Endothelial cell of umbilical vein (primary cell): ENCODE results near the gene RANBP17. TPM values are rescaled to one million over a fixed set of nuclear protein-coding genes. Genes with fewer than 3 reads are reported as not detected.

Experiments
- BruUV-seq: library from RNA; stranded (reverse); fragments of 400-500 nt; replicated peaks from 2 replicates; lab custom pipeline; 2021; lab: Mats Ljungman, UMichigan
- CTCF ChIA-PET: fragments of 300-600, 350-600 bp; sonication (Branson Sonifier 250); formaldehyde crosslinking; loops from one replicate; lab custom pipeline; 2021; ENCODE audit warnings: antibody characterized with exemption, inconsistent platforms; lab: Charles Lee
- POLR2A ChIA-PET: fragments of 300-600, 350-600 bp; sonication (Branson Sonifier 250); formaldehyde crosslinking; loops from one replicate; lab custom pipeline; 2021; ENCODE audit warnings: antibody characterized with exemption, inconsistent platforms; lab: Charles Lee
- DNase-seq: peaks from one replicate; pipeline ENCODE4 v3.0.0-alpha.2; 2011; ENCODE audit warnings: low read depth, low spot score
- FAIRE-seq: peaks from 2 replicates; lab custom pipeline; 2011; peaks lifted over from hg19 to GRCh38; lab: Jason Lieb, UNC
- H2AFZ ChIP-seq: 2 replicates; pipeline ENCODE4 v1.6.0; 2012; ENCODE audit warnings: low read depth, low read length, control low read depth, inconsistent platforms
- H3K27ac ChIP-seq: 2 replicates; pipeline ENCODE4 v1.5.1; 2011; ENCODE audit warnings: low read depth, mild to moderate bottlenecking, control low read depth, low read length, moderate library complexity; ENCODE audit not compliant: insufficient read depth
- H3K27me3 ChIP-seq, 2 experiments: 2 replicates each; pipeline versions ENCODE4 v1.6.0 to v1.6.1; 2011; ENCODE audit warnings: low read length in 2 of 2, mixed read lengths in 1 of 2; ENCODE audit not compliant: control insufficient read depth in 2 of 2, insufficient read depth in 2 of 2
- H3K36me3 ChIP-seq, 2 experiments: 2 replicates in 1 of 2; 3 replicates in 1 of 2; pipeline ENCODE4 v1.5.1; 2011; ENCODE audit warnings: low read length in 2 of 2, mild to moderate bottlenecking in 1 of 2, moderate library complexity in 1 of 2; ENCODE audit not compliant: control insufficient read depth in 2 of 2, insufficient read depth in 2 of 2; ENCODE audit errors: extremely low read depth in 1 of 2
- H3K4me1 ChIP-seq: 3 replicates; pipeline ENCODE4 v1.5.1; 2011; ENCODE audit warnings: mild to moderate bottlenecking, low read length; ENCODE audit not compliant: control insufficient read depth, insufficient read depth; ENCODE audit errors: extremely low read depth
- H3K4me2 ChIP-seq: 2 replicates; pipeline ENCODE4 v1.6.1; 2011; ENCODE audit warnings: low read length, control low read depth, mixed read lengths; ENCODE audit not compliant: insufficient read depth
- H3K4me3 ChIP-seq, 3 experiments: fragments of 200-600 bp in 1 of 3; sonication (generic), shearing (Covaris generic) in 1 of 3; replicated peaks in 1 of 3; 2 replicates each; pipeline ENCODE4 v1.5.1; 2011 to 2016; ENCODE audit warnings: control low read depth in 3 of 3, low read length in 3 of 3, mild to moderate bottlenecking in 2 of 3, inconsistent platforms in 1 of 3, low read depth in 1 of 3, moderate library complexity in 1 of 3; ENCODE audit not compliant: insufficient read depth in 1 of 3
- H3K79me2 ChIP-seq: 2 replicates; pipeline ENCODE4 v1.6.0; 2012; ENCODE audit warnings: low read length, inconsistent platforms; ENCODE audit not compliant: control insufficient read depth, insufficient read depth
- H3K9ac ChIP-seq: replicated peaks from 2 replicates; pipeline ENCODE3; 2011; ENCODE audit warnings: low read length, control low read depth; ENCODE audit not compliant: insufficient read depth; ENCODE audit errors: extremely low read depth
- H3K9me1 ChIP-seq: replicated peaks from 3 replicates; pipeline ENCODE4 v1.6.0; 2011; ENCODE audit warnings: mild to moderate bottlenecking, low read length; ENCODE audit not compliant: control insufficient read depth, insufficient read depth; ENCODE audit errors: extremely low read depth
- H3K9me3 ChIP-seq: replicated peaks from 2 replicates; pipeline ENCODE4 v1.5.1; 2012; ENCODE audit warnings: low read length, inconsistent platforms; ENCODE audit not compliant: control insufficient read depth, insufficient read depth
- H4K20me1 ChIP-seq: replicated peaks from 2 replicates; pipeline ENCODE3; 2011; ENCODE audit warnings: mild to moderate bottlenecking, low read length; ENCODE audit not compliant: control insufficient read depth, insufficient read depth; ENCODE audit errors: extremely low read depth
- CTCF ChIP-seq, 2 donors: IDR thresholded peaks; 1 replicate in 1 of 2; 2 replicates in 1 of 2; pipeline ENCODE4 v1.5.1; 2011; ENCODE audit warnings: low read length in 2 of 2, mild to moderate bottlenecking in 2 of 2, moderate library complexity in 2 of 2, control low read depth in 1 of 2, inconsistent platforms in 1 of 2, low read depth in 1 of 2; ENCODE audit not compliant: insufficient read depth in 1 of 2; ENCODE audit errors: extremely low read depth in 1 of 2
- EZH2 ChIP-seq: IDR thresholded peaks from 2 replicates; pipeline ENCODE4 v1.6.1; 2012; ENCODE audit warnings: borderline replicate concordance, low read depth, mild to moderate bottlenecking, moderate library complexity, low read length, inconsistent platforms; ENCODE audit not compliant: severe bottlenecking
- FOS ChIP-seq: IDR thresholded peaks from 2 replicates; pipeline ENCODE4 v1.6.1; 2011; ENCODE audit warnings: mild to moderate bottlenecking, low read length, moderate library complexity, borderline replicate concordance; ENCODE audit not compliant: insufficient read depth
- GATA2 ChIP-seq: IDR thresholded peaks from 2 replicates; pipeline ENCODE4 v1.7.0; 2011; ENCODE audit warnings: low read depth, mild to moderate bottlenecking, moderate library complexity, mixed read lengths, low read length; ENCODE audit not compliant: insufficient read length, insufficient read depth
- JUN ChIP-seq: IDR thresholded peaks from 2 replicates; pipeline ENCODE4 v1.6.1; 2011; ENCODE audit warnings: borderline replicate concordance, low read depth; ENCODE audit not compliant: insufficient read length, insufficient read depth
- MAX ChIP-seq: IDR thresholded peaks from 2 replicates; pipeline ENCODE4 v1.6.1; 2011; ENCODE audit not compliant: insufficient read depth, insufficient read length
- MYC ChIP-seq: IDR thresholded peaks from one replicate; pipeline ENCODE4 v1.6.1; 2011; ENCODE audit warnings: mild to moderate bottlenecking, low read depth, low read length
- POLR2A ChIP-seq: IDR thresholded peaks from 2 replicates; pipeline ENCODE4 v1.6.1; 2012; ENCODE audit warnings: low read depth, mild to moderate bottlenecking, control low read depth, low read length
- POLR2AphosphoS5 ChIP-seq: IDR thresholded peaks from 2 replicates; pipeline ENCODE4 v1.6.1; 2012; ENCODE audit warnings: low read depth, mild to moderate bottlenecking, control low read depth, low read length, moderate library complexity; ENCODE audit not compliant: insufficient read depth
- dilution Hi-C: fragments of 300-500 bp; cut with MboI; formaldehyde crosslinking; loops from one replicate; pipeline ENCODE4 v1.15.0; 2019; ENCODE audit warnings: low sequenced_read_pairs; ENCODE audit not compliant: extremely low pct_ligation_motif_present
- intact Hi-C: fragments of 100-400 bp; cut with micrococcal nuclease; formaldehyde crosslinking; loops from one replicate; pipeline ENCODE4 v1.10.0; 2022
- polyA plus RNA-seq, 4 experiments: library from polyadenylated mRNA; depleted of rRNA in 3 of 4; stranded (reverse) in 3 of 4; unstranded in 1 of 4; fragments of >200 nt; gene quantifications; 2 replicates each; pipeline versions ENCODE4 v1.2.1 to v1.2.3, GENCODE V29; 2011 to 2012; ENCODE audit warnings: missing spikeins in 1 of 4
- total RNA-seq: library from RNA; stranded (reverse); gene quantifications from 2 replicates; pipeline ENCODE4 v1.2.3, GENCODE V29; 2021

Gene RANBP17
- total and polyA plus RNA-seq, 2 donors (not counting 3 experiments of a cell fraction or from before 2014, with no cell fraction given) = 5.6 to 13.6 TPM

- TF ChIP-seq GATA2 = no peak
- TF ChIP-seq JUN = no peak
- TF ChIP-seq MAX = no peak
- TF ChIP-seq EZH2 = no peak
- Histone ChIP-seq H3K27me3 (no peaks in the 10 kb centered on the region), H4K20me1 (no peaks in the 10 kb centered on the region), H3K36me3 (no peaks in the 10 kb centered on the region), H3K79me2 (no peaks in the 10 kb centered on the region), H2AFZ (no peak overlapping the region), H3K4me2 (no peak overlapping the region), H3K9me1 (no peaks in the 10 kb centered on the region), H3K4me1 (no peaks in the 10 kb centered on the region), H3K27ac (no peak overlapping the region), H3K4me3 (no peak overlapping the region), H3K9me3 (no peaks in the 10 kb centered on the region), H3K9ac (no peak overlapping the region)
- no TSS peak for BruUV-seq
- ChIA-PET POLR2A (interaction anchor here (0.5 kb wide), 1 partner anchor 1233 kb away, joined by 4 read pairs; no protein-coding TSS in a partner anchor), CTCF (interaction anchor here (1.0 to 1.4 kb wide), 2 partner anchors 29 to 30 kb away, joined by 3 to 4 read pairs; no protein-coding TSS in a partner anchor)
- dilution Hi-C loops = no loop called here
- DNase-seq (no peak), FAIRE-seq (no peak)
- intact Hi-C loops = no loop called here
Observed at GRCh38 chr5:171236651-171237050, 374.8 kb downstream of the RANBP17 start.

GRCh38 chr5:171242521-171242920 lies 380.7 kb downstream of the RANBP17 start:
- ChIA-PET POLR2A (no interaction called here), CTCF (no interaction called here)
- no peaks in the 10 kb centered on the region for H3K9me3 ChIP-seq
- H4K20me1 ChIP-seq = no peaks in the 10 kb centered on the region
- no peaks in the 10 kb centered on the region for H3K27me3 ChIP-seq
- FAIRE-seq (no peak), DNase-seq (no peak)
- dilution Hi-C loops (no loop called here), intact Hi-C loops (no loop called here)
- H3K79me2 ChIP-seq = no peaks in the 10 kb centered on the region
- H2AFZ ChIP-seq = no peak overlapping the region
- H3K27ac ChIP-seq = no peak overlapping the region
- H3K4me2 ChIP-seq = no peak overlapping the region
- H3K9ac ChIP-seq = no peak overlapping the region
- no peak overlapping the region for H3K4me3 ChIP-seq
- TF ChIP-seq CTCF (IDR thresholded peaks at IDR 0.05; ENCODE audit: extremely low read depth in 1 of 2, insufficient read depth in 1 of 2, low read depth in 1 of 2, low read length in 2 of 2) = no peak
- TF ChIP-seq JUN = no peak
- TF ChIP-seq EZH2 = no peak
- TF ChIP-seq FOS = no peak
- TF ChIP-seq MYC = no peak
- no peak for TF ChIP-seq POLR2A
- no peak for TF ChIP-seq GATA2
- no peak for TF ChIP-seq MAX
- no peak for TF ChIP-seq POLR2AphosphoS5
- H3K4me1 ChIP-seq = no peaks in the 10 kb centered on the region
- H3K36me3 ChIP-seq = no peaks in the 10 kb centered on the region
- no TSS peak for BruUV-seq
- H3K9me1 ChIP-seq = no peaks in the 10 kb centered on the region
